Prostate gland (tissue), 2 donors: ENCODE data around the gene RRAGA.

ENCODE experiments used
- CTCF ChIP-seq, 4 experiments: fragments of 200-600 bp in 2 of 4; fragments of 450-650 bp in 2 of 4; sonication (generic) in 2 of 4; IDR thresholded peaks; 1 replicate in 3 of 4; 2 replicates in 1 of 4; pipeline ENCODE4 v1.5.1; 2016 to 2019; ENCODE audit warnings: antibody characterized with exemption in 4 of 4, mild to moderate bottlenecking in 2 of 4, moderate library complexity in 2 of 4
- POLR2A ChIP-seq: fragments of 450-650 bp; IDR thresholded peaks from one replicate; pipeline ENCODE4 v1.6.1; 2016; ENCODE audit warnings: antibody characterized with exemption, mild to moderate bottlenecking
- POLR2AphosphoS5 ChIP-seq: sonication (generic); formaldehyde crosslinking; IDR thresholded peaks from one replicate; pipeline ENCODE4 v1.6.1; 2017; ENCODE audit warnings: antibody characterized with exemption

GRCh38 chr9:19074836-19075235 lies 25.6 kb downstream of the RRAGA start:
- no peak for TF ChIP-seq POLR2A
- no peak for TF ChIP-seq CTCF (IDR thresholded peaks at IDR 0.05)
- no peak for TF ChIP-seq POLR2AphosphoS5
